Measurements from ENCODE around the gene MARF1. TPM values are rescaled to one million over a fixed set of nuclear protein-coding genes. Genes with fewer than 3 reads are reported as not detected.

Gene MARF1
- total RNA-seq, 1 donor from 2014 or later, result 70.5 TPM

DNA sequence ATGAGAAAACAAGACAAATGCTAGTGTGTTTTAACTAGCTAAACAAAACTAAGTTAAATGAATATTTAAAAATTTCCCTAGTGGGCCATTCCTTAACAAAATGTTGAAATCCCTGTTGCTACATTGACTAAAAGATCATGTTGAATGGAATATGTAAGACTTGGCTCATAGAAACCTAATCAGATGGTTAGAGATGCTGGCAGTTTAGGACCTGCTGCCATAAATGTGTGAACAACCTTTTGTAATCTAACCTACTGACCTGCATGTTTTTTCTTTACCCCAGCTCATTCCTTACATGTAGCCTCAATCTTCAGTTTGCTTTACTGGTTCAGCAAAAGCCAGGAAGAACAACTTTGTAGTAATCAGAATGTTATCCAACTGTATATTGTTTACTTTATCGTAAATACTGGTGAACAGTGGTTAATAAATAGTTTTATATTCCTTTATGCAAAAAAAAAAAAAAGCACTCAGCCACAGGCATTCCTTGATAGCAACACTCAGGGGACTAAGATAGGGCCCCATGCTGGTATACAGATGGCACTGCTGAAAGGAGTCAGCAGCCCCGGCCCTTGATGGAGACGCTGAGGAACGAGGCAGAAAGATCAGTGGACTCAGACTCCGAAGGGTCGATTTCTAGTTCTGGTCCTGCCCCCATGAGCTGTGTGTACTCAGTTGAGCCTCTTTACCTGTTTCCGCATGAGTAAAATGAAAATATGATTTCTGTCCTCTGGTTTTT lies 78.2 kb downstream of the MARF1 start:
- Mint-ChIP-seq H3K27ac (ENCODE audit: unreplicated experiment) (no peak overlapping the region), H3K36me3 (ENCODE audit: unreplicated experiment) (no peaks in the 10 kb centered on the region), H3K27me3 (ENCODE audit: unreplicated experiment) (peaks cover 8% of the 10 kb centered on the region), H3K4me1 (ENCODE audit: low read depth, unreplicated experiment) (peaks cover 6% of the 10 kb centered on the region), H3K4me3 (ENCODE audit: unreplicated experiment) (no peak overlapping the region), H3K9me3 (ENCODE audit: unreplicated experiment) (peaks cover 5% of the 10 kb centered on the region)
- no peak for DNase-seq
- TF ChIP-seq, protein P1, sequence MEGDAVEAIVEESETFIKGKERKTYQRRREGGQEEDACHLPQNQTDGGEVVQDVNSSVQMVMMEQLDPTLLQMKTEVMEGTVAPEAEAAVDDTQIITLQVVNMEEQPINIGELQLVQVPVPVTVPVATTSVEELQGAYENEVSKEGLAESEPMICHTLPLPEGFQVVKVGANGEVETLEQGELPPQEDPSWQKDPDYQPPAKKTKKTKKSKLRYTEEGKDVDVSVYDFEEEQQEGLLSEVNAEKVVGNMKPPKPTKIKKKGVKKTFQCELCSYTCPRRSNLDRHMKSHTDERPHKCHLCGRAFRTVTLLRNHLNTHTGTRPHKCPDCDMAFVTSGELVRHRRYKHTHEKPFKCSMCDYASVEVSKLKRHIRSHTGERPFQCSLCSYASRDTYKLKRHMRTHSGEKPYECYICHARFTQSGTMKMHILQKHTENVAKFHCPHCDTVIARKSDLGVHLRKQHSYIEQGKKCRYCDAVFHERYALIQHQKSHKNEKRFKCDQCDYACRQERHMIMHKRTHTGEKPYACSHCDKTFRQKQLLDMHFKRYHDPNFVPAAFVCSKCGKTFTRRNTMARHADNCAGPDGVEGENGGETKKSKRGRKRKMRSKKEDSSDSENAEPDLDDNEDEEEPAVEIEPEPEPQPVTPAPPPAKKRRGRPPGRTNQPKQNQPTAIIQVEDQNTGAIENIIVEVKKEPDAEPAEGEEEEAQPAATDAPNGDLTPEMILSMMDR (IDR thresholded peaks at IDR 0.05; ENCODE audit: partially characterized antibody, unreplicated experiment), result no peak

GRCh38 chr16:15559176-15559575 lies 83.8 kb downstream of the MARF1 start:
- H3K4me3 Mint-ChIP-seq (ENCODE audit: unreplicated experiment), result no peak overlapping the region
- H3K4me1 Mint-ChIP-seq (ENCODE audit: low read depth, unreplicated experiment), result peaks cover 4% of the 10 kb centered on the region
- no peak for DNase-seq
- H3K36me3 Mint-ChIP-seq (ENCODE audit: unreplicated experiment), result no peaks in the 10 kb centered on the region
- peaks cover 8% of the 10 kb centered on the region for H3K27me3 Mint-ChIP-seq (ENCODE audit: unreplicated experiment)
- TF ChIP-seq, protein P1 (IDR thresholded peaks at IDR 0.05; ENCODE audit: partially characterized antibody, unreplicated experiment), result no peak
- peaks cover 2% of the 10 kb centered on the region for H3K9me3 Mint-ChIP-seq (ENCODE audit: unreplicated experiment)
- no peak overlapping the region for H3K27ac Mint-ChIP-seq (ENCODE audit: unreplicated experiment)

DNA sequence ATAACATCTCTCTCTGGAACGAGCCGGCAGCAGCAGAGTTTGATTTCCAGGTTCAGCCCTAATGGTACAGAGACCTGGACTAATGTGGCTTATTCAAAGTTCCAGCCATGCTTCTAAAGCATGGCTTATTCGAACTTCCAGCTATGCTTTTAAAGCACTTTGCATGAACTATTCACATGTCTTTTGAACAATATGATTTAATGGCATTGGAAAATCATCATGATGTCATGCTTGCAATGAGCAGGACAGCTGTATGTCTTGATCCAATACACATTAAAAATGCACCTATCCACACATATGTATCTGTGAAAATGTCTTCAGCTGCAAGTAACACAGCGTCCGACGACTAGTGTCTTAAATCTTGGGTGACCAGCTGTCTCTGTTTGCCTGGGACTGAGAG lies 85.7 kb downstream of the MARF1 start:
- H3K27me3 Mint-ChIP-seq (ENCODE audit: unreplicated experiment), result no peaks in the 10 kb centered on the region
- H3K9me3 Mint-ChIP-seq (ENCODE audit: unreplicated experiment), result peaks cover 2% of the 10 kb centered on the region
- TF ChIP-seq, protein P1 (IDR thresholded peaks at IDR 0.05; ENCODE audit: partially characterized antibody, unreplicated experiment), result no peak
- no peak overlapping the region for H3K4me3 Mint-ChIP-seq (ENCODE audit: unreplicated experiment)
- H3K27ac Mint-ChIP-seq (ENCODE audit: unreplicated experiment), result no peak overlapping the region
- DNase-seq, result no peak
- no peaks in the 10 kb centered on the region for H3K4me1 Mint-ChIP-seq (ENCODE audit: low read depth, unreplicated experiment)
- no peaks in the 10 kb centered on the region for H3K36me3 Mint-ChIP-seq (ENCODE audit: unreplicated experiment)

- no peak overlapping the region for H3K27ac Mint-ChIP-seq (ENCODE audit: unreplicated experiment)
These were observed 86.8 kb downstream of the MARF1 start for GRCh38 chr16:15556130-15556529.

More at GRCh38 chr16:15556130-15556529, 86.8 kb downstream of the MARF1 start:
- peaks cover 1% of the 10 kb centered on the region for H3K27me3 Mint-ChIP-seq (ENCODE audit: unreplicated experiment)
- H3K36me3 Mint-ChIP-seq (ENCODE audit: unreplicated experiment), result no peaks in the 10 kb centered on the region
- no peaks in the 10 kb centered on the region for H3K4me1 Mint-ChIP-seq (ENCODE audit: low read depth, unreplicated experiment)
- H3K9me3 Mint-ChIP-seq (ENCODE audit: unreplicated experiment), result peaks cover 5% of the 10 kb centered on the region
- DNase-seq, result no peak
- TF ChIP-seq, protein P1 (IDR thresholded peaks at IDR 0.05; ENCODE audit: partially characterized antibody, unreplicated experiment), result no peak
- H3K4me3 Mint-ChIP-seq (ENCODE audit: unreplicated experiment), result no peak overlapping the region
